ENCODE data around the gene CNIH3.

CNIH3 gene

DNA sequence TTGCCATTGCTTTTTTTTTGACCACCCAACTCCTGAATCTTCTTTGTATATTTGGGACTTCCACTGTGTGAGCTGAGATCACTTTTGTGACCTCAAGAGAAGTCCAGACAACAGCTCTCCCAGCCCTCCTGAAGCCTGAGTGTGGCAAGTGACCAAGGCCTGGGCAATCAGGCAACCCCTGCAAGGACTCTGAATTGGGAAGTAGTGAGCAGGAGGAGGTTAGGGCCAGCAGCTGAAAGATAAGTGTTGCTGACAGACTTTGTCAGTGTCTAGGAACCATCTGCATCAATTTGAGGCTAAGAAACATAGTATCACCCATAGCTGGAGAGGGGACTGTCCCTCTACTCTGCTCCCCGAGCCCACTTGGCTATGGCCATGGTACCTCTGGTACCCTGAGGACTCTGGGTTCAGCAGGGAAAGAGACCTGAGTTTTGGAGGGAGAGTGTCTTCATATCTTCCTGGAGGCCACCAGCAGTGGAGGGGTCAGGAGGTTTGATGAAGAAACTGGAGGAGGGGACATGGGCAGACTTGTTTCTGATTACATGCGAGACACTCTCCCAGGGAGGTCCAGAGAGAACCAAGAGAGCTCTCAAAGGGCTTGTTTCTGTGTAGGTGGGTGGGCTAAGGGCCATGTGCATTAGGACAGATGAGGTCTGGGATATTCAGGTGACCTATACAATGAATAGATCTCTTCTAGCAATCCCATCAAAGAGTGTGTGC, 166.3 kb downstream of the CNIH3 start:
- no peak for DNase-seq

DNA sequence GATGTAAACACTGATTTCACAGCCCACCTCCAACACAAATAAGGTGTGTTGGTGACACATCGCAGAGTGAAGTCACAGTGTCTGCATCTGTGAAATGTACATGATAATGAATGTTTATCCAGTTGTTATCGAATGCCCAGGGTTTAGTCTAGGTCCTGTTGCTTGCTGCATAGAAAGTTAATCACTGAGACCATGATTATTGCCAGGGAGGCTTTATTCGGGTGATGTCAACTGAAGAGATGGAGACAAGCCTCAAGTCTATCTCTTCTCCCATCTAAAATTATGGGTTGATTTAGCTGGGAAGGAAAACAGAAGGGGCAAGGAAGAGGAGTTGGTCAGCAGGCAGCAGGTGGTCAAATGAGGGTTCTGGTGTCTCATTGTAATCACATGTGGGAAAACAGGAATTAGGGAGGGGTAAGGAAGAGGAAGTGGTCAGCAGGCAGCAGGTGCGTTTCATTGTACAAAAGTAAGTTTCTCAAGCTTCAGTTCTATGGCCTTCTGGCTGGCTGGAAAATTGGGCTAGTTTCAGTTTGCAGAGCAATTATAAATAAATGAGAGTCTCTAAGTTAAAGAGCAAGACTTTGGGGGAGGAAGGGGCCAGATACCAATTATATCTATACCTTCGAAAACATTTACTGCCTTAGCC, 167.0 kb downstream of the CNIH3 start:
- DNase-seq = no peak

DNA sequence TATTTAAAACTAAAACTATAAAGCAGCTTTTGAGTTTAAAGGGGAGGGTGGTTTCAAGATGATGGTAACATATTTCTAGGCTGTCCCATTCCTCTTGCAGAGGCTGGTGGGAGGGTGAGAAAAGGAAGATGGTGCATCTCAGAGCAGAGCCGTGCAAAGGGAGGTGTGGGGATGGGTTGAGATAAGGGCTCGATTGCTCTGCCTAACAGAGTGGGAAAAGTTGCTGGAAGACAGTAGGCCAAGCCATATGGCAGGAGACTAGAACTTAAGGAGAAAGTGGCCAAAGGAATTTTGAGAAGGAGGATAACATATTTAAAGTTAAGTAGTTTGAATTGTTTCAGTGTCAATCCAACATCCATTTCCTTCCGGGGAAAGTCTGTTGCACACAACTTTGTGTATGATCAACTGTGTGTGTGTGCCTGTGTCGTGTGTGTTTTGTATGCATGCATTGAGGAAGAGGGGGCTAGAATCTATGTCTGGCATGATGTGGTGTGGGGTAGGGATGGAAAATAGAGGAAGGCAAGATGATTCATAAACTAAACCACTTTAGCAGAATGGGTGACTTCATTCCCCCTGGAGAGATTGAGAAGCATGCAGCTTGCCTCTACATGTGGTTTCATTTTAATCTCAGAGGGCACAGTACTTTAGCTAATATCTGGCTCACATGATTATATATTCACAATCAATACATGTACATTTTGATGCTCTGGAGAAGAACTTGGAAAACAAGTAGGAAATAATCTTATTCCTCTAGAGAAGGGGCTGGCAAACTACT, 168.3 kb downstream of the CNIH3 start:
- no peak for DNase-seq

DNA sequence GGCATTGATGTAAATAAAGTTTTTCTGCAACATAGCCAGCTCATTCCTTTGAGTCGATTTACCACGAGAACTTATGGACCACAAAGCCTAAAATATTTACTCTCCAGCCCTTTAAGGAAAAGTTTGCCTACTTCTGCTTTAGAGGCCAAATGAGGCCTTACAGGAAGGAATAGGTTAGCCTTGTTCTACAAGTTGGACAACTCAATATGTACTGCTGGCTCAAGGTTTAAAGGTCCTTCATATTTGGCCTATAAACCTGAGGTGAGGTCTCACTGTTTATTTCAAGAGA, 168.9 kb downstream of the CNIH3 start:
- no peak for DNase-seq

DNA sequence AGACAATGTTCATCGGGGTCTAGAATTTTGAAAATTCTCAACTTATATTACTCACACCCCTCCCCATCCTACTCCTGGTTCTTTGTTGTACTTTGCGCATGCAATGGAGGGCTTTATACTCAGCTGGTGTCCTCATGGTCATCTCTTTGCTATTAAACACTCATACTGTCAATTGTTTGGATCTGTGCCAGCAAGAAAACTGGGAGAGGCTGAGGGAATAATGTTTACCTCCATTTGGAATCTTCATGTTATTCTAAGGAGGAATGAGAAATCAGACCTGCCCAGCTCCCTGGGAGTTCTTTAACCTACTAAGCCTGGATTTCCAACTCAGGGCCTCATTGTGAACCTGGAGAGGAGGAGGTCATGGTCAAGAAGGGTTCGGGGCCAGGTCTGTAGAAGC, 169.5 kb downstream of the CNIH3 start:
- DNase-seq = no peak

DNA sequence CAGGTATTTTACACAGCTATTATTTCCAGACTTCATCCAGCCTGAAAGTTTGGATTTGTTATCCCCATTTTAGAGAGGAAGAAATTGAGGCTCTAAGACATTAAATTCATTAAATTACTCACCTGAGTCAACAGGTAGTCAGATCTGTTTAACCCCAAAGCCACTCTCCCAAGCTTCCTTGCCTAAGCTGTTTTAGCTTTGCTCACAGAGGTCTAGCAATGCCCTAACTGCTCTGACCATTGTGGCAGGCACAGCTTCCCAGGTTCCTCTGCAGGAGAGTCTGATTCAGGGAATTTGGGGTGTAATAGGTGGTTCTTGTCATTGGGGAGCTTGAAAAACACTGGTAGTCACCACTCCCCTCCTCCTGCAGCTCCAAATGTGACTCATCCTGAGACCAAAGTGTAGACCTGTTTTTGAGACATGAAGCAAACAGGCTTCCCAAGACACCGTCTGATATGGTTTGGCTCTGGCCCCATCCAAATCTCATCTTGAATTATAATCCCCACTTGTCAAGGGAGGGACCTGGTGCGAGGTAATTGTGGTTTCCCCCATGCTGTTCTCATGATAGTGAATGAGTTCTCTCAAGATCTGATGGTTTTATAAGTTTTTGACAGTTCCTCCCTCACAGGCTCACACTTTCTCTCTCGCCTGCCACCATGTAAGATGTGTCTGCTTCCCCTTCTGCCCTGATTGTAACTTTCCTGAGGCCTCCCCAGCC, 170.6 kb downstream of the CNIH3 start:
- DNase-seq = no peak

DNA sequence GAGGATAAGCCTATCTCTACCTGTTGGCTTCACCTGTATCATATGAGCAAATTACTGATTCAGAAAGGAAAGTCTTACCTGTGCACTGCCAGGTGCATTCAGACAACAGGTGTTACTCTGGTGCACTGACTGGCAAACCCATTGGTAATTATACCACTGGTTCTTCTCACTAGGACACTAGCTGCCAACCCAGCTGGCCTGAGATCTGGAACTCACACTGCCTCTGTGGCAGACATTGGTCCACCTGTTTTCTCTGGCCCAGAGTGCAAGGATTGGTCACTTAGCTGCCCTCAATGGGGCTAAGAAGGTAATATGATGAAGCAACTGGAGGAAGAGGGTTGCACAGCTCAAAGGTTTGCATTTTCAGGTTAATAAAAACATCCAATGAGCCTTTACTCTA, 173.2 kb downstream of the CNIH3 start:
- no peak for DNase-seq

All from NCI-H1436 (cell line).